Mesothelial cell of epicardium (in vitro differentiated cells): ENCODE data around the gene HTR2B. TPM values are rescaled to one million over a fixed set of nuclear protein-coding genes. Genes with fewer than 3 reads are reported as not detected.

ENCODE experiments used
- DNase-seq, 2 experiments: peaks; one replicate each; pipeline ENCODE4 v3.0.0; 2021; ENCODE audit warnings: low spot score in 2 of 2; ENCODE audit not compliant: unreplicated experiment in 2 of 2
- H3K27ac Mint-ChIP-seq: 2 replicates; pipeline ENCODE4 v1.8.0; 2021; ENCODE audit warnings: mixed read lengths
- H3K27me3 Mint-ChIP-seq: 2 replicates; pipeline ENCODE4 v1.8.0; 2021; ENCODE audit warnings: low read depth, mixed read lengths
- H3K36me3 Mint-ChIP-seq: 2 replicates; pipeline ENCODE4 v1.8.0; 2021; ENCODE audit warnings: mixed read lengths
- H3K4me1 Mint-ChIP-seq: 2 replicates; pipeline ENCODE4 v1.8.0; 2021; ENCODE audit warnings: mixed read lengths
- H3K4me3 Mint-ChIP-seq: 2 replicates; pipeline ENCODE4 v1.8.0; 2021; ENCODE audit warnings: mild to moderate bottlenecking, moderate library complexity, mixed read lengths
- H3K9me3 Mint-ChIP-seq: 2 replicates; pipeline ENCODE4 v1.8.0; 2021; ENCODE audit warnings: mixed read lengths
- CTCF ChIP-seq: fragments of 200-600 bp; sonication (generic); IDR thresholded peaks from one replicate; pipeline ENCODE4 v1.5.0; 2021; ENCODE audit warnings: antibody characterized with exemption; ENCODE audit not compliant: unreplicated experiment
- total RNA-seq: library from RNA; stranded (reverse); gene quantifications from 3 replicates; pipeline ENCODE4 v1.2.1, GENCODE V29; 2021

Gene HTR2B
- total RNA-seq, 1 donor from 2014 or later = 3.7 TPM

GRCh38 chr2:231126123-231126522, 1.3 kb upstream of the HTR2B start:
- Mint-ChIP-seq H3K36me3 (no peaks in the 10 kb centered on the region), H3K9me3 (no peaks in the 10 kb centered on the region), H3K27me3 (no peaks in the 10 kb centered on the region), H3K4me1 (peaks cover 65% of the 10 kb centered on the region), H3K27ac (peak overlapping the region; percentile 75), H3K4me3 (no peak overlapping the region)
- no peak for TF ChIP-seq CTCF
- DNase-seq = no peak

GRCh38 chr2:231123362-231123898, 1.4 kb downstream of the HTR2B start:
- no peak for DNase-seq
- Mint-ChIP-seq H3K4me1 (peaks cover 58% of the 10 kb centered on the region), H3K36me3 (no peaks in the 10 kb centered on the region), H3K27me3 (no peaks in the 10 kb centered on the region), H3K4me3 (peak overlapping the region; percentile 51), H3K27ac (peak overlapping the region; percentile 84), H3K9me3 (no peaks in the 10 kb centered on the region)
- TF ChIP-seq CTCF = no peak

GRCh38 chr2:231118614-231118942, 6.3 kb downstream of the HTR2B start:
- Mint-ChIP-seq H3K4me3 (peak overlapping the region; percentile 26), H3K4me1 (peaks cover 49% of the 10 kb centered on the region), H3K9me3 (no peaks in the 10 kb centered on the region), H3K27me3 (no peaks in the 10 kb centered on the region), H3K36me3 (peaks cover 1% of the 10 kb centered on the region), H3K27ac (peak overlapping the region; percentile 81)
- no peak for TF ChIP-seq CTCF
- DNase-seq = no peak

GRCh38 chr2:231117922-231118613, 6.8 kb downstream of the HTR2B start:
- Mint-ChIP-seq H3K36me3 (peaks cover 6% of the 10 kb centered on the region), H3K9me3 (no peaks in the 10 kb centered on the region), H3K4me1 (peaks cover 44% of the 10 kb centered on the region), H3K4me3 (peak overlapping the region; percentile 26), H3K27ac (peak overlapping the region; percentile 81), H3K27me3 (no peaks in the 10 kb centered on the region)
- no peak for DNase-seq
- TF ChIP-seq CTCF = no peak

GRCh38 chr2:231117148-231117547, 7.7 kb downstream of the HTR2B start:
- Mint-ChIP-seq H3K9me3 (no peaks in the 10 kb centered on the region), H3K27ac (peak overlapping the region; percentile 43), H3K27me3 (no peaks in the 10 kb centered on the region), H3K36me3 (peaks cover 10% of the 10 kb centered on the region), H3K4me3 (no peak overlapping the region), H3K4me1 (peaks cover 47% of the 10 kb centered on the region)
- TF ChIP-seq CTCF = no peak
- no peak for DNase-seq
